Suppressor macrophage treated with lipopolysaccharide for 1 hour (primary cell): ENCODE measurements around the gene NPEPL1.
A peak's percentile ranks its signal among the peaks of the same experiment; 100 is the strongest.

ENCODE experiments used
- DNase-seq, 3 donors: peaks; one replicate each; pipeline ENCODE4 v3.0.0-alpha.2; 2020 to 2022

NPEPL1 gene

DNA sequence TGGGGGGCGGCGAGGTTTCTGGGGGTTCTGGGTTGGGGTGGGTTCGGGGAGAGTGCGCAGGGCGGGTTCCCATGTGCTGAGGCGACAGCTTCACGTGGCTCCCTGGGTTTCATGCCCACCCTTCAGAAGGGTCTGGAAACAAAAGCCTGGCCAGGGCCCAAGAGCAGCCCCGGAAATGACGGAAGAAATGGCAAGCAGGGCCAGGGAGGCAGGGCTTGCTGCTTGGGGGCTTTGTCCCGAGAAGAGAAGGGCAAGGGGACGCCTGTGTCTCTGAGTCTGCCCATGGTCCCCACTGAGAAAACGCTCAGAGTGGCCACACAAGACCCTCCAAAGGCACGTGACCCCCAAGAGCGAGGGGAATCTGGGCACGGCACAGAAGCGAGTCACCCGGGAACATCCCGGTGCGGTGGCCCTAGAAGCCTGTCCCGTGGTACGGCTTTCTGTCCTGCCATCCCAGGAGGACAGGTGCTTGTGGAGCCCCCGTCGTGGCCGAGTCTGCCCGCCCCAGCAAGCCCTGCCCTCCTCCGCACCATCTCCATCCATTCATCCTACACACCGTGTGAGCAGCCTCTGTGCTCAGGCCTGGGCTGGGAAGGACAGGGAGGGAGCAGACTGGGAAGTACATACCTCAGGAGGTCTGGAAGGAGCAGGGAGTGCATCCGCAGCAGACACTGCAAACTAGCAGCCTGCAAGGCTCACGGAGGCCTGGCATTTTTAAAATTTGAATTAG lies 9.0 kb downstream of the NPEPL1 start:
- no peak for DNase-seq

DNA sequence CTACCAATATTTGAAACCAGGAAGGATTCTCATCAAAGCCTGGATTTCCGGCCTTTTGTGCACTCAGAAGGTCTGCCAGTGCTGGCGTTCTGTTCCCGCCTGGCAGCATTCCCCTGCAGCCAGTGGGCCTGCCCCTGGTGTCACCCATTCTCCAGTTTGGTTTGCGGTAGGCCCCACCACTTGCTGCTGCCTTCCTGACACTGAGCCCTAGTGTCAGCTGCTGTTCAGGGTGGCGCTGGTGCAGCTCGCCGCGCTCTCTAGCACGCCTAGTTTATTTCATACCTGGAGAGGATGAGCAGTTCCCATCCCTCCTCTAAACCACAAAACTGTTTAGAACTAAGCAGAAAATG lies 9.5 kb downstream of the NPEPL1 start:
- no peak for DNase-seq

- DNase-seq: peak in 1 of 3 donors; percentile 10
Observed at GRCh38 chr20:58702859-58703648, 10.5 kb downstream of the NPEPL1 start.

DNA sequence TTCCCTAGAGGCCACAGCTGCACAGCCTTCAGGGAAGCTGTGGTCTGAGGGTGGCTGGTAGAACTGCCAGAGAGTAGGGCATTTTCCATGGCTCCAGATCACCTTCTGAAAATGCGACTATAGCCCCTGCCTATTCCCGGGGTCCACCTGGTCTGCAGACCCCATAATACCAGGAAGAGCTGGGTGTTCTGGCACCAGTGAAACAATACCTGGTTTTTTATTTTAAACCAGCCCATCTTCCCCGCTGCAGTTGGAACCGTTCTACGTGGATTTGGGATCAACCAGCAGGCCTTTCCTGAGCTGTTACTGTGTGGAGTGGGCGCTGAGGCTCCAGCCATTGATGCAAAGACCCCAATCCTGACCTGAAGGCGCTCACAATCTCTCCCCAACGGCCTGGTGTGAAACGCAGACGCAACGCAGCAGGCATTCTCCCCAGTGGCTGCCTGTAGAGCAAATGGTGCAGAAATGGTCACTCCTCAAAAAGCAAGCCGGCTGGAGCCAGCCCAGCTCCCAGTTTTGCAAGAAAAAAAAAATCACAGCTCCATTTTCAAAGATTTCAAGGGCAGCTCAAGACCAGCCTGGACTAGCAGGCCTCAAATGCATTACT lies 11.3 kb downstream of the NPEPL1 start:
- DNase-seq: no peak

DNA sequence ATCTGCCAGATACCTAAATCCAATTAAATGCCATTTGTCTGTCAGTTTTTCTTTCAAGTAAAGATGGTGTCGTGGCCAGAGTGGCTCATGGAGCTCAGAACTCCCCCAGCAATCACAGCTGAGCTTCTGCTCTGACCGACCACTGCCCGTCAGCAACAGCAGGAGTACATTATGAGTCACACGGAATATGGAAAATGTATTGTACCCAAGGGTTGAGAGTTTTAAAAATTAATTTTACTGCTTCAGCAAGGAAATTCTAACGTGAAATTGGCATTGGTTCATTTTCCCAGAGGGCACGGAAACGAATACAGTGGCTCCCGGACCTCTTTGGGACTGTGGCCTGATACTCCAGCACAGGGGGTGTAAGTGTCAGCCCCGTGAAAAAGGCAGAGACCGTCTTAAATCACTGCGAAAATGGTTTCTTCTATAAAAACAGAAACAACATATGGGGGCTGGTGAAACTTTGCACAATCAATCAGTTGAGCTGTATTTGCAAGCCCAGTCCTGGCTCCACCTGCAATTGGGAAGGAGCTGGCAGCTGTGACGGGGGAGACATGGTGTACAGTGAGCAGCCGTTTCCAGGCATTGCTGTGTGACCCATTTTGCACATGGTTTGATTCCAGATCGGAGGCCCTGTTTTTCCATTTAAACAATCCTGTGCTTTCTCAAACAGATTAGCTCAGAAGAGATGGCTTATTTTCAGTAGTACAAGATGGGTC lies 12.8 kb downstream of the NPEPL1 start:
- no peak for DNase-seq

DNA sequence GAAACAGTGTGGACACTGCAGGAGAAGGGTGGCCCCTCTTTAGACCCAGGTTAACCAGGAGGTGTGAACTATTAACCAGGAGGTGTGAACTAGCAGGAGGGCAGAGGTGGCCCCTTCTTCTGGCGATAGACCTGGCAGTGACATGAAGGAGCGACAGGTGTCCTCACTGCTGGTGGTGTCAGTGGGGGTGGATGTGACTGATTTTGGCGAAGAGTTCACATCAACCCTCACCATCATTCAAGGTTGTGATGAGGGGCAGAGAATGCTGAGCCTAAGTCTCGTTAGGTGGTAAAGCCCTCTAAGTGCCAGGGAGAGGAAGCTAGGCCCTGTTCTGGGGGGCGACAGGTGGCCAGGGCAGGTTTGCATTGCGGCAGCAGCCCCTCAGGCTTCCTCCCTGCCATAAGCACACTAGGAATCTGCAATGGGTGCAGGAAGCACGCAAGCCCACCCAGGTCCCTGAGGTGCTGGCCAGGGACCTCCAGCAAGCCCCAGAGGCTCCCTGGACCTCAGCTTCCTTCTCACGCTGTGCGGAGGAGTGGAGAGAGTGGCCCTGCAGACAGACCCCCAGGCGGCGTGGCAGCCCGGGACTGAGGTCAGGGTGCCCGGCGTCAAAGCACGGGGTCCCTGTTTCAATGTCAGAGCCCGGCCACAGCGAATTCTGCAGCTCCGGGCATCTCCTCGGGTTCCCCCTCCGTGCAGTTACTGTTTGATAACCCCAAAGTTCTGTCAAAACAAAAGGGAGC lies 13.7 kb downstream of the NPEPL1 start:
- no peak for DNase-seq

GRCh38 chr20:58706975-58707681 lies 14.5 kb downstream of the NPEPL1 start:
- DNase-seq: no peak

DNA sequence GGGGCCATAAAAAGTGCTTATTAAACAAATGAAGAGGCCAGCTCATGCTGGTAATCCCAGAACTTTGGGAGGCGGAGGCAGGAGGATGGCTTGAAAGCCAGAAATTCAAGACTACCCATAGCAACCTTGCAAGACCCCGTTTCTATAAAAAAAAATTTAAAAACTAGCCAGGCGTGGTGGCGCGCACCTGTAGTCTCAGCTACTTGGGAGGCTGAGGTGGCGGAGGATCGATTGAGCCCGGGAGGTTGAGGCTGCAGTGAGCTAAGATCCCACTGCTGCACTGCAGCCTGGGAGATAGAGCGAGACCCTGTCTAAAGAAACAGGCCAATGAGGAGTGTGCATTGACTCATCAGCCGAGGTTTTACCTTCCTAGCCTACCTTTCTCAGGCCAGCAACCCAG lies 15.2 kb downstream of the NPEPL1 start:
- DNase-seq: no peak

DNA sequence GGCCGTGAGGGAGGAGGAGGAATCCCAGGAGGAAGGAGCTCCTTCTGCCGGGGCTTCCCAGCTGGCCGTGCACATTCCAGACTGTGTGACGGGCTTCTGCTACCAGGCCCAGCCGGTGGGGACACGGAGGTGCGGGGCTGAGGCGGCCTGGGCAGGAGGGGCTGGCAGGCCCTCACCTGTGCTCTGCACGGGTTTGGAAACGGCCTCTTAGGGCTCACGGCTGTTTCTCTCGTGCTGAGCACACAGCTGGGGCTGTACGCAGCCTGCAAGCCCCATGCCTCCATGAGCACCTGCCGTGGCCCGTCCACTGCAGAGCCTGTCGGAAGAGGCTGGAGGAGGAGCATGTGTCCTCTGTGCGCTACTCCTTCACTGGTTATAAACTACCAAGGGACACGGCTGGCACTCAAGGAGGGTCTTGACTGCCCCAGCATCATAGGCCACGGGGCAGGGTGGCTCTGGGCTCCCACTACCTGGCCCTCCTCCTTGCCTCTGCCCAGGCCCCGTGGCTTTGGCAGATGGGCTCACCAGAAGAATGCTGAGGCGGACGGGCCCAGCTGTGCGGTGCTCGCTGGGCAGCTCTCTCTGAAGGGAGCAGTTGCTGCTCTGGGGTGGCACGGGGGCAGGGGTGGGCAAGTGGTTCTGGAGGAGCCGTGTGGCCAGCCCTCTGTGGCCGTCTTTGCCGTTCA lies 15.8 kb downstream of the NPEPL1 start:
- DNase-seq: no peak

GRCh38 chr20:58709013-58709702 lies 16.6 kb downstream of the NPEPL1 start:
- no peak for DNase-seq

GRCh38 chr20:58709703-58710039 lies 17.1 kb downstream of the NPEPL1 start:
- DNase-seq: no peak

DNA sequence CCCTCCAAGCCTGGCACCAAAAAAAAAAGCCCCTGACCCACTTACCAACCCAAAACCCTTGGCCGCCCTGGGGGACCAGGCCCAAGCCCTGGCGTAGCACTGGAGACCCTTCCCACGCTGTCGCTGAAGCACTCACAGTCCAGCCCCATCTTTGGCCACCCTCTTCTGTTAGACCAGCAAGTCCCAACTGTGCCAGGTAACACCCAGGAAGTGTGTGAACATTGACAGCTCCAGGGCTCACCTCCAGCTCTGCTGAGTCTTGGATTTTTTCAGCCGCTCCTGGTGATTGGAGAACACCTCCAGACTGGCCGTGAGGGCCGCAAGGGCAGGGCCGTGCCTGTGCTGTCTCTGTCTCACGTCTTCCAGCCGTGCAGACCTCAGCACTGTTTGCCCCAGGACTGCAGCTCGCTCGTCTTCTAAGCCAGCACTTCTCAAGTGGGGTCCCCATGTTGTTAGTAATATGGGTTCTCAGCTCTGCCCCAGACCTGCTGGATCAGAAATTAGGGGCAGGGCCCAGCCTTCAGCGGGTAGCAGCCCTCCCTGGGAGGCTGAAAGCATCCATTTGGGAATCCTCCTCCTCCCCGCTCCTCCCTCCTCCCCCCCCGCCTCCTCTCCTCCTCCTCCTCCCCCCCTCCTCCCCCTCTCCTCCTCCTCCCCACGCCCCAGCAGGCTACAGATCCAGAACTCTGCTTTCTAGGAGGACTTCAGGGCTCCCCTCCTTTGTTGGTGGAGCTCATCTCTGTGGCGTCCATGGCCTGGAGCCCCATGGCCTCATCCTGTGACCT lies 18.1 kb downstream of the NPEPL1 start:
- DNase-seq: no peak

GRCh38 chr20:58711266-58712051 lies 18.9 kb downstream of the NPEPL1 start:
- no peak for DNase-seq

DNA sequence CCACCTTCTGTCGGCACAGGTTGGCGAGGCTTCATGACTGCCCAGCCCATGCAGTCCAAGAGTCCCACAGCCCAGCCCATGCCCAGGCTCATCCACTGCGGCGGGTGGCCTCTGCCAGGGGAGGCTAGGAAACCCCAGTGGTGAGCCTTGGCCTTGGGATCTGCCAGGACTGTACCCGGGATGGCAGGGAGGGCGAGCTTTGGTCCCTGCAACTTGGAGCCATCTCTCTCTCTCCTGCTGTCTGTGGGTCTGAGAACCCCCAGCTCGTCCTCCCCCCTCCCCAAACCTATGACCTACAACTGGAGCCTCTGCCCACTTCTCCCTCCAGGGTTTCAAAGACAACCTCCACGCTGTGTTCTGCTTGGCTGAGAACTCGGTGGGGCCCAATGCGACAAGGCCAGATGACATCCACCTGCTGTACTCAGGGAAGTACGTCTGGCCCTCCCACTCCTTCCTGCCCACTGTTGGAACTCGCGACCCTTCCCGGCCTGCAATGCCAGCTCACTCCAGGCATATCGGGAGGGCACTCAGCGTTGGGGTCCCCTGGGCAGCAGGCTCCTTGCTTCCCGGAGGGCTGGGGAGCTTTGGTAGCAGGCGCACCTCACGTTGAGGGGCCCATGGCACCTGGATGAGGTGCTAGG lies 19.7 kb downstream of the NPEPL1 start:
- DNase-seq: no peak

- DNase-seq: no peak
Observed at GRCh38 chr20:58712806-58713731, 20.5 kb downstream of the NPEPL1 start.

DNA sequence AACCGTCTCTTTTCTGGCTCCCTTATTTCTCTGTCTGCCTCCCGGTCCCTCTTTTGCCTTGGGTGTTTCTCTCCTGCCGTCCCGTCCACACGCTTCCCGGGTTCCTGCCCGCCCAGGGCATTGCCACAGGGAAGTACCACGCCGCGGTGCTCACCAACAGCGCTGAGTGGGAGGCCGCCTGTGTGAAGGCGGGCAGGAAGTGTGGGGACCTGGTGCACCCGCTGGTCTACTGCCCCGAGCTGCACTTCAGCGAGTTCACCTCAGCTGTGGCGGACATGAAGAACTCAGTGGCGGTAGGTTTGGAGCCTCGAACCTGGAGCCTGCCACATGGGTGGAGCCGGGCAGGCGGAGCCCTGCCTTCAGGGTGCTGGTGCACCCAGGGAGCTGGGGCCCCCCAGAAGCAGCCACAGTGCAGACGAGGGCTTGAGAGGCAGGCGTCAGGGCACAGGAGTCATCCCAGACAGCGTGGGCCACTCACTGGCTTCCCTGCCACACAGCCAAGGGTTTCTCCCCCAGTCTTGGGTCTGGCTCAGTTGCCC lies 21.3 kb downstream of the NPEPL1 start:
- no peak for DNase-seq

GRCh38 chr20:58714340-58714922 lies 21.8 kb downstream of the NPEPL1 start:
- no peak for DNase-seq
